MM.1S (cell line): ENCODE results near the gene KLHL7.

Experiments
- EZH2 ChIP-seq: fragments of 300-600 bp; sonication (generic); optimal IDR thresholded peaks from 2 replicates; pipeline ENCODE3; 2017; ENCODE audit warnings: low read depth, mild to moderate bottlenecking, antibody characterized with exemption, low read length, mixed read lengths
- EZH2phosphoT487 ChIP-seq: fragments of 300-600 bp; sonication (generic); IDR thresholded peaks from 2 replicates; pipeline ENCODE4 v1.6.1; 2018; ENCODE audit warnings: antibody characterized with exemption, low read length
- TF ChIP-seq, protein P1 (sequence below): fragments of 300-600 bp; sonication (generic); IDR thresholded peaks from 2 replicates; pipeline ENCODE4 v1.5.1; 2016; ENCODE audit warnings: antibody characterized with exemption, low read length, mixed read lengths

DNA sequence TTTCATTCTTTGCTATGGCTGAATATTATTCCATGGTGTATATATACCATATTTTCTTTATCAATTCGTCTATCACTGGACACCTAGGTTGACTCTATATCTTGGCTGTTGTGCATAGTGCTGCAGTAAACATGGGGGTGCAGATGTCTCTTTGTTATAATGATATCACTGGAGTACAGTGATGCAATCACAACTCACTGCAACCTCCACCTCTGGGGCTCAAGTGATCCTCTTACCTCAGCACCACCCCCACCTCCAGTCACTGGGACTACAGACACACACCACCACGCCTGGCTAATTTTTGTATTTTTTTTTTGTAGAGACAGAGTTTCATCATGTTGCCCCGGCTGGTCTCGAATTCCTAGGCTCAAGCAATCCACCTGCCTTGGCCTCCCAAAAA lies 15.6 kb downstream of the KLHL7 start:
- TF ChIP-seq, protein P1, sequence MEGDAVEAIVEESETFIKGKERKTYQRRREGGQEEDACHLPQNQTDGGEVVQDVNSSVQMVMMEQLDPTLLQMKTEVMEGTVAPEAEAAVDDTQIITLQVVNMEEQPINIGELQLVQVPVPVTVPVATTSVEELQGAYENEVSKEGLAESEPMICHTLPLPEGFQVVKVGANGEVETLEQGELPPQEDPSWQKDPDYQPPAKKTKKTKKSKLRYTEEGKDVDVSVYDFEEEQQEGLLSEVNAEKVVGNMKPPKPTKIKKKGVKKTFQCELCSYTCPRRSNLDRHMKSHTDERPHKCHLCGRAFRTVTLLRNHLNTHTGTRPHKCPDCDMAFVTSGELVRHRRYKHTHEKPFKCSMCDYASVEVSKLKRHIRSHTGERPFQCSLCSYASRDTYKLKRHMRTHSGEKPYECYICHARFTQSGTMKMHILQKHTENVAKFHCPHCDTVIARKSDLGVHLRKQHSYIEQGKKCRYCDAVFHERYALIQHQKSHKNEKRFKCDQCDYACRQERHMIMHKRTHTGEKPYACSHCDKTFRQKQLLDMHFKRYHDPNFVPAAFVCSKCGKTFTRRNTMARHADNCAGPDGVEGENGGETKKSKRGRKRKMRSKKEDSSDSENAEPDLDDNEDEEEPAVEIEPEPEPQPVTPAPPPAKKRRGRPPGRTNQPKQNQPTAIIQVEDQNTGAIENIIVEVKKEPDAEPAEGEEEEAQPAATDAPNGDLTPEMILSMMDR: no peak
- TF ChIP-seq EZH2 (no peak), EZH2phosphoT487 (no peak)
